ENCODE data around the gene ARHGAP10.

DNA sequence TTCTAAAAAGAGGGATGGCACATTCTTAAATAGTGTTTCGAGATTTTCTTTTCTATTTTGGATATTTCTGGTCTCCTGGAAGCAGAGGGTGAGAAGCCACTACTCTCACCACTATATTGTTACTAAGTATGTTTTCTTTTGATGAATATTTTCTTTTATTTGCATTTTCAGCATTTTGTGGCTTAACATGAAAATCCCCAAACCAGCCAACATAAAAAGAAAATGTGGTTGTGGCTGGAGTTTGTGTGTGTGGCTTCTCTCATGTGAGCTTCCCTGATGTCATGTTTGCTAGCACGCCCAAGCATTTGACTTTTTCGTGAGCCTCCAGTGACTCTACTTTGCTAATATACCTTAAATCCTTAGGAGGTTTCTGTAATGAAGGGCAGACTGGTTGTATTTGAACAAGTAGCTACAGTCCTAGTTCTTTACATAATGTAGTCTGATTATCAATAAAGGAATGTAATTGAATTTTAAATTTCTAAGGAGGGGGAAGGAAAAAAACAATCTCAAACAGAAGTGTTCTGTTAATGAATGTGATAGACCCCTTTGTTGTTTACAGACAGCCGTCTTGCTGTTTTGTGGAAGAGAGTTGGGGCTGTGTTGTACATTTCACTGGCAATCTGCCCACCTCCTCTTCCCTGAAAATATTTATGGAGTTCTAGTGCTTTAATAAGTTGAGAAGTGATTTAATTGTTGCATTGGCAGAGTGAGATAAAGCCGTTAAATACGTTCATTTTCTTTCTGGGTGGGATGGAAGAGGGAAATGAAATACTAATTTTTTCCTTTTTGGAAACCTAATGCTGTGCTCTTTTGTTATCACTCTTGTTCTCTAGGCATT lies 114.6 kb downstream of the ARHGAP10 start:
- TF ChIP-seq, protein P1, sequence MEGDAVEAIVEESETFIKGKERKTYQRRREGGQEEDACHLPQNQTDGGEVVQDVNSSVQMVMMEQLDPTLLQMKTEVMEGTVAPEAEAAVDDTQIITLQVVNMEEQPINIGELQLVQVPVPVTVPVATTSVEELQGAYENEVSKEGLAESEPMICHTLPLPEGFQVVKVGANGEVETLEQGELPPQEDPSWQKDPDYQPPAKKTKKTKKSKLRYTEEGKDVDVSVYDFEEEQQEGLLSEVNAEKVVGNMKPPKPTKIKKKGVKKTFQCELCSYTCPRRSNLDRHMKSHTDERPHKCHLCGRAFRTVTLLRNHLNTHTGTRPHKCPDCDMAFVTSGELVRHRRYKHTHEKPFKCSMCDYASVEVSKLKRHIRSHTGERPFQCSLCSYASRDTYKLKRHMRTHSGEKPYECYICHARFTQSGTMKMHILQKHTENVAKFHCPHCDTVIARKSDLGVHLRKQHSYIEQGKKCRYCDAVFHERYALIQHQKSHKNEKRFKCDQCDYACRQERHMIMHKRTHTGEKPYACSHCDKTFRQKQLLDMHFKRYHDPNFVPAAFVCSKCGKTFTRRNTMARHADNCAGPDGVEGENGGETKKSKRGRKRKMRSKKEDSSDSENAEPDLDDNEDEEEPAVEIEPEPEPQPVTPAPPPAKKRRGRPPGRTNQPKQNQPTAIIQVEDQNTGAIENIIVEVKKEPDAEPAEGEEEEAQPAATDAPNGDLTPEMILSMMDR (IDR thresholded peaks at IDR 0.05), result no peak
- no peak for TF ChIP-seq EZH2 (IDR thresholded peaks at IDR 0.05; ENCODE audit: borderline replicate concordance, insufficient read depth, low read depth, low read length, poor library complexity, severe bottlenecking)

All from B cell (primary cell).